ENCODE measurements around the gene MOXD1. TPM values are rescaled to one million over a fixed set of nuclear protein-coding genes. Genes with fewer than 3 reads are reported as not detected.

Gene MOXD1
- polyA plus RNA-seq, 1 donor from 2014 or later: 14.7 TPM

DNA sequence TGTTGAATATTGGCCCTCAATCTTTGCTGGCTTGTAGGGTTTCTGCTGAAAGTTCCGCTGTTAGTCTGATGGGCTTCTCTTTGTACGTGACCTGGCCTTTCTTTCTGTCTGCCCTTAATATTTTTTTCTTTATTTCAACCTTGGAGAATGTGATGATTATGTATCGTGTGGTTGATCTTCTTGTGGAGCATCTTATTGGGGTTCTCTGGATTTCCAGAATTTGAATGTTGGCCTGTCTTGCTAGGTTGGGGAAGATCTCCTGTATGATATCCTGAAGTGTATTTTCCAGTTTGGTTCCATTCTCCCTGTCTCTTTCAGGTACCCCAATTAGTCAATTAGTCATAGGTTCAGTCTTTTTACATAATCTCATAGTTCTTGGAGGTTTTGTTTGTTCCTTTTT is 22.6 kb upstream of the MOXD1 start:
- Histone ChIP-seq H3K79me2 (replicated peaks; ENCODE audit: insufficient read depth, low read length) (no peaks in the 10 kb centered on the region), H2AFZ (ENCODE audit: low read depth, low read length) (no peak overlapping the region), H3K27ac (ENCODE audit: low read length) (no peak overlapping the region), H3F3A (ENCODE audit: insufficient read depth, low read length, poor library complexity, severe bottlenecking) (no peaks in the 10 kb centered on the region), H3K4me2 (ENCODE audit: low read length) (no peak overlapping the region), H4K20me1 (ENCODE audit: insufficient read depth) (no peaks in the 10 kb centered on the region), H3K9ac (ENCODE audit: low read length) (no peak overlapping the region), H3K9me3 (ENCODE audit: low read length) (no peaks in the 10 kb centered on the region), H3K9me2 (ENCODE audit: insufficient read depth, low read length) (no peaks in the 10 kb centered on the region), H3K36me3 (ENCODE audit: insufficient read depth, low read length) (no peaks in the 10 kb centered on the region), H3K4me3 (ENCODE audit: low read length) (no peak overlapping the region), H3K27me3 (ENCODE audit: insufficient read depth, low read depth, low read length) (no peaks in the 10 kb centered on the region)
- no peak for TF ChIP-seq MXI1 (conservative IDR thresholded peaks at IDR 0.05; ENCODE audit: poor library complexity, severe bottlenecking)
- TF ChIP-seq CTCF (IDR thresholded peaks at IDR 0.05; ENCODE audit: poor library complexity, severe bottlenecking): no peak
- TF ChIP-seq POLR2AphosphoS5 (IDR thresholded peaks at IDR 0.05): no peak
- no peak for TF ChIP-seq RAD21 (conservative IDR thresholded peaks at IDR 0.05)
- TF ChIP-seq EP300 (conservative IDR thresholded peaks at IDR 0.05; ENCODE audit: poor library complexity, severe bottlenecking): no peak
- no peak for TF ChIP-seq SMC3 (conservative IDR thresholded peaks at IDR 0.05; ENCODE audit: poor library complexity)
- no peak for TF ChIP-seq EZH2 (IDR thresholded peaks at IDR 0.05; ENCODE audit: borderline replicate concordance, insufficient read depth, low read length, poor library complexity, severe bottlenecking)
- TF ChIP-seq TAF1 (IDR thresholded peaks at IDR 0.05; ENCODE audit: low read depth): no peak
- TF ChIP-seq, protein P1, sequence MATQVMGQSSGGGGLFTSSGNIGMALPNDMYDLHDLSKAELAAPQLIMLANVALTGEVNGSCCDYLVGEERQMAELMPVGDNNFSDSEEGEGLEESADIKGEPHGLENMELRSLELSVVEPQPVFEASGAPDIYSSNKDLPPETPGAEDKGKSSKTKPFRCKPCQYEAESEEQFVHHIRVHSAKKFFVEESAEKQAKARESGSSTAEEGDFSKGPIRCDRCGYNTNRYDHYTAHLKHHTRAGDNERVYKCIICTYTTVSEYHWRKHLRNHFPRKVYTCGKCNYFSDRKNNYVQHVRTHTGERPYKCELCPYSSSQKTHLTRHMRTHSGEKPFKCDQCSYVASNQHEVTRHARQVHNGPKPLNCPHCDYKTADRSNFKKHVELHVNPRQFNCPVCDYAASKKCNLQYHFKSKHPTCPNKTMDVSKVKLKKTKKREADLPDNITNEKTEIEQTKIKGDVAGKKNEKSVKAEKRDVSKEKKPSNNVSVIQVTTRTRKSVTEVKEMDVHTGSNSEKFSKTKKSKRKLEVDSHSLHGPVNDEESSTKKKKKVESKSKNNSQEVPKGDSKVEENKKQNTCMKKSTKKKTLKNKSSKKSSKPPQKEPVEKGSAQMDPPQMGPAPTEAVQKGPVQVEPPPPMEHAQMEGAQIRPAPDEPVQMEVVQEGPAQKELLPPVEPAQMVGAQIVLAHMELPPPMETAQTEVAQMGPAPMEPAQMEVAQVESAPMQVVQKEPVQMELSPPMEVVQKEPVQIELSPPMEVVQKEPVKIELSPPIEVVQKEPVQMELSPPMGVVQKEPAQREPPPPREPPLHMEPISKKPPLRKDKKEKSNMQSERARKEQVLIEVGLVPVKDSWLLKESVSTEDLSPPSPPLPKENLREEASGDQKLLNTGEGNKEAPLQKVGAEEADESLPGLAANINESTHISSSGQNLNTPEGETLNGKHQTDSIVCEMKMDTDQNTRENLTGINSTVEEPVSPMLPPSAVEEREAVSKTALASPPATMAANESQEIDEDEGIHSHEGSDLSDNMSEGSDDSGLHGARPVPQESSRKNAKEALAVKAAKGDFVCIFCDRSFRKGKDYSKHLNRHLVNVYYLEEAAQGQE (IDR thresholded peaks at IDR 0.05; ENCODE audit: borderline replicate concordance): no peak

- H4K20me1 ChIP-seq (ENCODE audit: insufficient read depth): no peaks in the 10 kb centered on the region
- H3K9me2 ChIP-seq (ENCODE audit: insufficient read depth, low read length): no peaks in the 10 kb centered on the region
- no peak overlapping the region for H3K9ac ChIP-seq (ENCODE audit: low read length)
- H3K79me2 ChIP-seq (replicated peaks; ENCODE audit: insufficient read depth, low read length): no peaks in the 10 kb centered on the region
- no peak overlapping the region for H2AFZ ChIP-seq (ENCODE audit: low read depth, low read length)
- no peak overlapping the region for H3K27ac ChIP-seq (ENCODE audit: low read length)
- no peaks in the 10 kb centered on the region for H3K9me3 ChIP-seq (ENCODE audit: low read length)
- H3F3A ChIP-seq (ENCODE audit: insufficient read depth, low read length, poor library complexity, severe bottlenecking): no peaks in the 10 kb centered on the region
- H3K36me3 ChIP-seq (ENCODE audit: insufficient read depth, low read length): no peaks in the 10 kb centered on the region
- H3K4me2 ChIP-seq (ENCODE audit: low read length): no peak overlapping the region
- TF ChIP-seq EZH2 (IDR thresholded peaks at IDR 0.05; ENCODE audit: borderline replicate concordance, insufficient read depth, low read length, poor library complexity, severe bottlenecking) (no peak), RAD21 (conservative IDR thresholded peaks at IDR 0.05) (no peak), MXI1 (conservative IDR thresholded peaks at IDR 0.05; ENCODE audit: poor library complexity, severe bottlenecking) (no peak), POLR2AphosphoS5 (IDR thresholded peaks at IDR 0.05) (no peak), SMC3 (conservative IDR thresholded peaks at IDR 0.05; ENCODE audit: poor library complexity) (no peak), CTCF (IDR thresholded peaks at IDR 0.05; ENCODE audit: poor library complexity, severe bottlenecking) (no peak), TAF1 (IDR thresholded peaks at IDR 0.05; ENCODE audit: low read depth) (no peak), EP300 (conservative IDR thresholded peaks at IDR 0.05; ENCODE audit: poor library complexity, severe bottlenecking) (no peak)
- TF ChIP-seq, protein P1 (IDR thresholded peaks at IDR 0.05; ENCODE audit: borderline replicate concordance): no peak
- H3K27me3 ChIP-seq (ENCODE audit: insufficient read depth, low read depth, low read length): no peaks in the 10 kb centered on the region
- no peak overlapping the region for H3K4me3 ChIP-seq (ENCODE audit: low read length)
Observed at GRCh38 chr6:132418235-132418965, 17.1 kb upstream of the MOXD1 start.
